Astrocyte (in vitro differentiated cells and primary cell): ENCODE results near the gene CCR5AS.

Source experiments
- EZH2 ChIP-seq: IDR thresholded peaks from 2 replicates; pipeline ENCODE4 v1.6.1; 2012; ENCODE audit warnings: mild to moderate bottlenecking, low read length, inconsistent platforms; ENCODE audit not compliant: insufficient read depth
- TF ChIP-seq, protein P1 (sequence below): IDR thresholded peaks from 2 replicates; pipeline ENCODE4 v1.5.1; 2011; ENCODE audit warnings: low read depth, mild to moderate bottlenecking, inconsistent platforms, low read length, moderate library complexity; ENCODE audit not compliant: insufficient read depth

DNA sequence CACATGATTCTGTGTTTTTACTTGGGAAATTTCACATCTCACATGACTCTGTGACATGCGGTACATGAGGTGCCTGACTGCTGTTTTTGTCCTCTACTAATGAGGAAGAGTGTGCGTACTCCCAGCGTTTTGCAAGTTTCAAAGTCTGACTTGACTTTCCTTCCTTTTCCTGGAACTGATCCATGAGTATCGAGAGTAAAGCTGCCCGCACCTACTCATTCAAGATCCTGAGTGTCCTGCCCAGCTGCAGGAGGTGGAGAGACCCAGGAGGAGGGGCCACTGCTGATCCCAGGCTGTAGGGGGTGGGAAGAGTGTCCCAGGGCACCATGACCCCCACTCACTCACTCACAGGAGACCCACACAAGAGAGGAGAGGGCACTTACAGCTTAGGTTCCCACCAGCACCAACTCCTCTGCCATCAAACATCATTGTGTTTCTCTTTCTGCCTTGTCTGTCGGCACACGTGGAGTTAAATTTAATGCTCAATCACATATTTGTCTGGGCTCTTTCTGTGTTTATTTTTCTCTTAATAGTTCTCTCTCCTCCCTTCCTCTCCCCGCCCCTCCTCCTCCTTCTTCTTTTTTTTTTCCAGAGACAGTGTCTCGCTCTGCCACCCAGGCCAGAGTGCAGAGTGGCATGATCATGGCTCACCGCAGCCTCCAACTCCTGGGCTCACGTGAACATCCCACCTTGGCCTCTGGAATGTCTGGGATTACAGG lies 1.4 kb downstream of the CCR5AS start:
- TF ChIP-seq, protein P1, sequence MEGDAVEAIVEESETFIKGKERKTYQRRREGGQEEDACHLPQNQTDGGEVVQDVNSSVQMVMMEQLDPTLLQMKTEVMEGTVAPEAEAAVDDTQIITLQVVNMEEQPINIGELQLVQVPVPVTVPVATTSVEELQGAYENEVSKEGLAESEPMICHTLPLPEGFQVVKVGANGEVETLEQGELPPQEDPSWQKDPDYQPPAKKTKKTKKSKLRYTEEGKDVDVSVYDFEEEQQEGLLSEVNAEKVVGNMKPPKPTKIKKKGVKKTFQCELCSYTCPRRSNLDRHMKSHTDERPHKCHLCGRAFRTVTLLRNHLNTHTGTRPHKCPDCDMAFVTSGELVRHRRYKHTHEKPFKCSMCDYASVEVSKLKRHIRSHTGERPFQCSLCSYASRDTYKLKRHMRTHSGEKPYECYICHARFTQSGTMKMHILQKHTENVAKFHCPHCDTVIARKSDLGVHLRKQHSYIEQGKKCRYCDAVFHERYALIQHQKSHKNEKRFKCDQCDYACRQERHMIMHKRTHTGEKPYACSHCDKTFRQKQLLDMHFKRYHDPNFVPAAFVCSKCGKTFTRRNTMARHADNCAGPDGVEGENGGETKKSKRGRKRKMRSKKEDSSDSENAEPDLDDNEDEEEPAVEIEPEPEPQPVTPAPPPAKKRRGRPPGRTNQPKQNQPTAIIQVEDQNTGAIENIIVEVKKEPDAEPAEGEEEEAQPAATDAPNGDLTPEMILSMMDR, result no peak
- TF ChIP-seq EZH2, result no peak
